GM21786 (cell line): ENCODE data around the gene XPO5.

Experiments used
- ATAC-seq: cut with Tn5 transposase; IDR thresholded peaks from one replicate; pipeline ENCODE4 v1.9.1; 2021; ENCODE audit not compliant: unreplicated experiment

The XPO5 gene

DNA sequence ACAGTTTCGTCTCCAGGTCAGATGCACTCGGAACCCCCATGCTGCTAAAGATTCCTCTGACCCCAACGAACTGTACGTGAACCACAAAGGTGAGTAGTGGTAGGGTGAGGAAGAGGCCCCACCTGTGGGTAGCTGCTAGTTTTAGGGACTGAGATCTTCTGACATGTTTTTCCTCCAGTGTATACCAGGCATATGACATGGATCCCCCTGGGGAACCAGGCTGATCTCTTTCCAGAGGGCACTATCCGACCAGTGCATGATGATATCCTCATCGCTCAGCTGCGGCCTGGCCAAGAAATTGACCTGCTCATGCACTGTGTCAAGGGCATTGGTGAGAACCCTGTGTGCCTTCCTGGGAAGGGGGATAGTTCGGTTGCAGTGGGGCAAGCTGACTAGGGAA lies 55.7 kb downstream of the XPO5 start:
- ATAC-seq = no peak

DNA sequence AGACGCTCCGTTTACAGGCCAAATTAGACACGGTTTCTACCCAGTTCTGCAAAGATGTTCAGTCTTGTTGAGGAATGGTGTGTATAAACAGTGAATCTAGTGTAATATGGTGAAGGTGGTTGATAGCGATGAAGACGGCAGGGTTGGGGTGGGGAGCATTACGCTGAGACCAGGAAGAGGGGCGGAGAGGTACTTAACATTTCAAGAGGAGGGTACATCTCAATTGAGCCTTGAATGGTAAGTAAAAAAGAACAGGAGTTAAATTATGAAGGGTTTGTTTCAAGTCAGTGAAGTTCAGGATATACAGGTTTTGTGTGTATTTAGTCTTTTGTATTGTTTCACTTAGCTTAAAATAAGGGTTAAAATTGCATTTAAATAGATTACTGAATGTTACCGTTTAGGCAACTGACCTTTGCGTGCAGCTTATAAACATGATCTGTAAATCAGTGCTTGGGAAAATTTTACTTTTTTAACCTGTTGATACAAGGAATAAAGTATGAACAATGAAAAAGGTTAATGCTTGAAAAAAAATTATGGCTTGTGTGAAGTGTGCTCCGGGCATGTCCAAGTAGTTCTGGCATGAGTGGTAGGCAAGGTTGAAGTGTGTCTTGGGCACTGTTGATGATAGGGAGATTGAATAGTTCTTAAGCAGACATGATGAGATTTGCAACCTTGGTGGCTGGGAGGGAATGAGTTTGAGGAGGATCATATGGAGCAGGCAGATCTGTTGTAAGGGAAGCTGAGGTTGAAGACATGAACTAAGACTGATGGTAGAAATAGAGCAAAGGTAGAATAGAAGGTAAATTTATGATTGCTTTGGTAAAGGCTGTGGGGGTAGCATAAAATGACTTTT lies 58.1 kb downstream of the XPO5 start:
- ATAC-seq = no peak

DNA sequence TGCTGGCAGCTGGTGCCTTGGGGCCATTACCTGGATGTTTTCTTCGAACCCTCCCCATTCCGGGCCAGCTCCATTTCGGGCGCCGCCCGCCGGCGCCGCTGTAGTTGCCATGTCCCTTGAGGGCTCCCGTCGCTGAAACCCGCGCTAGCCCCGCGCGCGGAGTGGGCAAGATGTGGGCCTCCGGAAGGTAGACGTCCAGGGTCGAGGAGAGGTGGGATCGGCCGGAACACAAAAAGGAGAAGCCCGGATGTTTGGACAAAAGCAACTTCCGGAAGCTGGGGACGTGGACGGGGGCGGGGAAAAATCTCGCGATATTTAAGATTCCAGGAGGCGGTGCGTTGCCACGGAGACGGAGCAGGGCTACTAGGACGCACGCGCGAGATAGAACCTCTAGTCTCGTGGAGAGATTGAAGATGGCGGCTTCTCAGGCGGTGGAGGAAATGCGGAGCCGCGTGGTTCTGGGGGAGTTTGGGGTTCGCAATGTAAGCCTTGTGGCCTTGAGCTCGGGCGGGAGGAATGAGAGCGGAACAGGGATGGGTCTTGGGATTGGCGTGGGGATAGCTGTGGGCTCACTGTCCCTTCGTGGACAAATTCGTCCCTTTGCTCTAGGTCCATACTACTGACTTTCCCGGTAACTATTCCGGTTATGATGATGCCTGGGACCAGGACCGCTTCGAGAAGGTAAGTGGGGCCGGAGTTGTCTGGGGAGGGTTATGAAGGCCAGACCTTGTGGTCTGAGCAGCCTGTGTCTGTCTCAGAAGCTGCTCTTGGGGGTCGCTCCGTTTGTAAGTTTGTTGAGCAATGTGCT lies 58.9 kb downstream of the XPO5 start, which contains the start of the genes POLR1C and YIPF3:
TSS of gene POLR1C (plus strand) at position 393 of the 808 bp plus-strand sequence. CDS start at position 414, 21 bp downstream.
TSS of gene YIPF3 (minus strand) at position 230 of the 808 bp plus-strand sequence. CDS start at position 111, 119 bp downstream.
- ATAC-seq = peak; percentile 88

DNA sequence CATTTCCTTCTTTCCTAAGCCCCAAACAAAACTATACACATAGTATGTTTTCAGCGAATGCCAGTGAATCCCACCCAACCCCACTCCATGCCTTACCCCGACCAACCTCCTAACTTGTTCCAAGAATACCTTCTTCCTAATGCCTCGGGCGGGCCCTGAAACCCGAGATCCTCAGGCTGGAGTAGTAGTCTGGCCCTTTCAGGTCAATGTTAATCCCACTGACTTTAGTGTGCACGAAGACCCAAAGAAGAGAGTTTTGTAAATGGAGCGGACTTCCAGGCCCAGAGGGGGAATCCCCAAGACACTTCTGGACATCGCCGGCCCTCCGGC lies 59.5 kb downstream of the XPO5 start:
- no peak for ATAC-seq

DNA sequence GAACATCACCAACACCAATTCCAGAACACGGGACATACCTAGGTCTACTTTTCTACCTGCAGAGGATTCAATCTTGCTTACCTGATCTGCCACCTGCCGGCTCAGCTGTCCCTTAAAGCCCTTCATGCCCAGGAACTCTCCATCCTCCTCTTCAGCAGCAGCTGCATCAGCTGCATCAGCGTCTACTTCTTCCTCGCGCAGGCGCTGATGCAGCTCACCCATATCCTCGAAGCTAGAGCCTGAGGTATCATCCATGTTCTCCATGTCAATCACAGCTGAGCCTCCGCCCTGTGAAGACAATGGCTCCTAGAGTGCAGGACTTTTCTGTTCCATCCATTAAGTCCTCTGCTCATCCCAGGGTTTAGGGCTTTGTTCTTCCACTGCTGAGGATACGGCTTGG lies 60.0 kb downstream of the XPO5 start:
- no peak for ATAC-seq

DNA sequence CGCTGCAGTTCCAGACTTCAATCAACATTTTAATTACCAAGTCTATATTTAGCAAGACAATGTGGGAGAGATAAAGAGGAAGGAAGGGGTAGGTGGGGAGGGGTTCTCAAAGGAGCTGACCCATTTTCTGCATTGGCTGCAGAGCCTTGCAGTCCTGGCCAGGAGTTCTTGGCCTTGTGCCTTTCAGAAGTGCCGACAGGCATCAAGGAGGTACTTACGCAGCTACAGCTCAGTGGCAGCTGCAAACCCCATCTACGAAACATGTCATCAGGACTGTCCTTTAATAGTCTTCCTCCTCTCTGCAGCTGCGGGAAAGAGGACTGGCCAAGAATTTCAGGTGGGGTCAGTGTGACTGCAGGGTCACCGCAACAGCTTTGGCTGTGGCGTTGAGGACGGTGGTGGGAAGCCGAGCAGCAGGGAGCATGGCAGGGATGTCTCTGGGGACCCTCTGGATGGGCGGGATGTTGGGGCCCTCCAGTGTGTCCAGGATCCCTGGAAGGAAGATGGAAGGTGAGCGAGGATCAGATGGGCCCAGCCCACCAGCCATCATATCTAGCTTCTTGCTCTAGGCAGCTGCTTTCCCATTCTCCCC lies 63.9 kb downstream of the XPO5 start:
- no peak for ATAC-seq

DNA sequence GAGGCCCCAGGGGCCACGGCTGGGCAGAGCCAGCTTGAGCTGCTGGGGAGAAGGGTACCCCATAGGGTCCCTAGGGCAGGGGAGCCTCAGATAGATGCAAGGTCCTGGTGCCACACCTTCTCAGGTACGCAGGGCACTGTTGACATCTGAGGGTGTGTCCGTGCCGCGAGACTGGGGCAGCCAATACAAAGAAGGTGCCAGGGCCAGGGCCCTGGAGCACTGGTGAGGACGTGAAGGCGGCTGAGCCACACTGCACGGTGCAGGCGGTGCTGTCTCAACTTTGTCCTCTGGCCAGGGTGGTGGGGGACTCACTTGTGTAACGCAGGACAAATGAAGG lies 65.0 kb downstream of the XPO5 start:
- ATAC-seq = no peak

DNA sequence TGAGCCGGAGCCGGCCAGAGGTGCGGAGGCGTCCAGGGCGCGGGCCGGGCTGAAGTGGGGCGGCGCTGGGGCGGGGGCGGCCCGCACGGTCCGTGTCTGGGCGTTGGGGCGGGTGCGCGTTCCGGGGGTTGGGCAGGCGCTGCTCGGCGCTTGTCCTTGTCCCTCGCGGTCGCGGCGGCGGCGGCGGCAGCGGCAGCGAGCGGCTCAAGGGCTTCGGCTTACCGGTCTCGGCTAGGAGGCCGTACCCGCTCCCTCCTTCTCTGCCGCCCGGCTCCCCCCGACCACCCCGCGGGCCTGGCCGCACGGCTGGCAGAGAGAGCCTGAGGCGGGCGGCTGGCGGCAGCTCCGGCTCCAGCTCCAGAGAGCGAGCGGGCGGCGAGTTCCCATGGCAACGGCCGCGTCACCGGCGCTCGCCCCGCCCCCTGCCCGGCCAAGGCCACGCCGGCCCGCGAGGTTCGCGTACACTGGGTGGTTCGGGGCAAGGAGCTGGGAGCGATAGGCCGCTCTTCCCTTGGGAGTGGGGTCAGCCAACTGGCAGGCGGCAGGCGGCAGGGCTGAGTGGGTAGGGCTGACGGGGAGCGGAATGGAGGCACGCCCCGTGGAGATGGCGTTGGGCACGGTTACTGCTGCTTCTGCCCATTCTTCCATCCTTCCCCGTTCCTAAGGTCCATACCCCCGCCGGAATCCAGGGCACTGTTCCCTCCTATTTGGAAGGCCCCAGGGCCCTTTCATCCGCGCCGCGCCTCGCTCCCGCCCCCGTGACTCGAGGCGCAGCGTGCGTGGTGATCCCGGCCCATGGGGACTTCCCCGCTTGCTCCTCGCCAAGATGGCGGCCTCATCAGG lies 65.6 kb downstream of the XPO5 start, which contains the start of gene LRRC73:
TSS of gene LRRC73 (minus strand) at position 363 of the 843 bp plus-strand sequence. CDS start 561 bp downstream, outside the sequence.
- ATAC-seq = peak; percentile 51

DNA sequence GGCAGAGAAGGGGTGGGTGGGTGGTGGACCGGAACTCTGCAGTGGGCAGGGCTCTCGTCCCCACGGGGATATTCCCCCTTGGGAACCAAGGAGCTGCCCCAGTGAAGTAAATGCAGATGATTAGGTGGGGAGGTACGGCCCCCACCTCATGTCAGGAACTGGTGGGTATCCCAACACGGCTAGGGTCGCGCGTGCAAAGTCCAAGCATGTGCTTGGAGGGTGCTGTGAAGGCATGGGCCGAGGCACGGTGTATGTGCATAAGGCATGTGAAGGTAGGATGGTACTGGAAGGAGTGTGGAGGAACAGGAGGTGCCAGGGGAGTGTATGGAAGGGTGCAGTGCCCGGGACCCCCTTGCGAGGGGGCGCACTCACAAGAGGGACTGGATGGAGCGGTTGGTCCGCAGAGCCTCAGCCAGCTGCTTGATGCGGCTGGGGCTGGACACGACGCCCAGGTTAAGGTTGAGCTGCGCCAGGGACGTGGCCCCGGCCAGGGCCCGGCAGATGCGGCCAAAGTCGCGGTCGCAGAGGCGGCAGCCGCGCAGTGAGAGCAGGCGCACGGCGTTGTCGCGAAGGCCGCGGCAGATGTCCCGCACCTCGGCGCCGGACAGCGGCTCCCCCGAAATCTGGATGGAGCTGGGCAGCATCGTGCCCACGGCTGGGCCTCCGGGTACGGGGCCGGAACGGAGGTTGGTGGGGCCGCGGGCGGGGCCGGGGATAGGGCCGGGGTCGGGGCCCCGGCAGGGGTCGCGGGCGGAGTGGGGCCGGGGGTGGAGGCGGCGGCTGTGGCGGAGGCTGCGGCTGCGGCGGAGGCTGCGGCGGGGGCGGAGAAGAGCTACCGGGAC lies 66.5 kb downstream of the XPO5 start:
- ATAC-seq = no peak

DNA sequence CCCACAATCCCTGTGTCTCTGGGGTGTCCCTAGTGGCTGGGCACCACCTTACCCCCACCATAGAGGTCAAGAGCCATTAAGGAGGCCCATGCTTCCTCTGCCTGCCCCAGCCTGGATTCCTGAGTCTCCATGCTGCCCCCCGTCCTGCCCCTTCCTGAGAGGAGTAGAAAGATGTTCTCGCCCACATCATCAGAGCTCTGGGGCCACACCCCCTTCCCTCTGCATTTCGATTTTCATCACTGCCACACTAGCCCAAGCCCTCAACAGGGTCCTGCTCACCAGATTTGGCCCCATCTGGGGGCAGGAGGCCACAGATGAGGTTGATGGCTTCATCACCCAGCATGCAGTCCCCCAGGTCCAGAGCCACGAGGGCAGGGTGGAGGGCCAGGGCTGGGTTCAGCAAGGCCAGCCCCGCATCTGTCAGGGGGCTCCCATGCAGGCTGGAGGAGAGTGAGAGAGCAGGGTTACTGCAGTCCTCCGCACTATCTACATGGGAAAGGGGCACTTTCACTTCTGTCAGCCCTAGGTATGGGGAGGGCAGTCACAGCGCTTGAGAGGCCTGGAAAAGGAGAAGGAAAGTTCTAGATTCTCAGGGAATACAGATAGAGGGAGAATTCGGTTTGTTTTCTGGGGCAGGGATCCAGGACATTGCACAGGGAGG lies 67.2 kb downstream of the XPO5 start:
- ATAC-seq = no peak

DNA sequence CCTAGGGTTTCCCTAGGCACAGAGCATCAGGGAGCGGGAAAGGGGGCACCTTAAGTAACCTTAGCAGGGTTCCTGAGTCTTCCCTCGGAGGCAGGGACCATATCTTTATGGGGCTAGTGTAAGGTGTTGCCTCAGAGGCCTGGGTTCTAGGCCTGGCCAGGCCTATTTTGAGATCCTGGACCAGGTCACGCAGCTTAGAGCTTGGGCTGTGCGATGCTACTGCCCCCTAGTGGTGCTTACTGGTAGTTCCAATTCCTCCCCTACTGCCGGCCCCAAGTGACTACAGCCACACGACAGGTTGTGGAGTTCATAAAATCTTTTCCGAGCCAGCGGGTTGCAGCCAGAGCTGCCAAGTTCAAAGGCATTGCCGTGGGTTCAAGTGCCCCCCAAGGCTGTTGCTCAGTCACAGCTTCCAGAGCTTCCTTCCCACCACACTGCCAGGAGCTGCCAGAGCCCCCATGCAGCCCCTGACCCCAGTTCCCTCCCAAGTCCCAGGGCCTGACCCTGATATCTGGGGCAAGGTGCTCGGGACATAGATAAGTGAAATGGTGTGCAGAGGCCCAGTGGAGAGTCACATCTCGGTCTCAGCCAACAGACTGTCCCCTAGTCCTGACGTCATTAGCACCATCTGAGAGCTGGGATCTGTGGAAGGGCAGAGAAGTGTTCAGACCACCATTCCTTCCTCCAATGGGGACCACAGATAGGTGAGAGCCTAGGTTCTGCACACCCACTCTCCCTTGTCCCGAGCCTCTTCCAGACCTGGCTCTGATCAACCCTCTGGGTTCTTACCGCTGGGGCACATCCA lies 69.0 kb downstream of the XPO5 start:
- peak; percentile 66 for ATAC-seq

DNA sequence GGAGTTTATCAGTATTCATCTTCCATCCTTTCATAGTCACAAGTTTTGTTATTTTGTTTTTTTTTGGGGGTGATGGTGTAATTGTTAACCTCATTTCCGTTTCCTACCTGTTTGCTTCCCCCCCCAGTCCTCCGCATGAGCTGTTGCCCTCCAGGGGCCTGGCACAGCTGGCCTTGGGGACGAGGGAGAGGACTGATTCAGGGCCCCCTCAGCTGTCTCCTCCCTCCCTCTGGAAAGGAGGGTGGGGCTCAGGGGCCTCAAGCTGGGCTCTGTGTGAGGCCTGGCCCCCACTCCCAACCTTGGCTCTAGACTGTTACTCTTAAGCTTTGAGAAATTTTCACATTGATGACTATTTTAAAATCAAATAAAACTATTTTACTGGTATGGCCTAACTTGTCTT lies 69.7 kb downstream of the XPO5 start:
- no peak for ATAC-seq

DNA sequence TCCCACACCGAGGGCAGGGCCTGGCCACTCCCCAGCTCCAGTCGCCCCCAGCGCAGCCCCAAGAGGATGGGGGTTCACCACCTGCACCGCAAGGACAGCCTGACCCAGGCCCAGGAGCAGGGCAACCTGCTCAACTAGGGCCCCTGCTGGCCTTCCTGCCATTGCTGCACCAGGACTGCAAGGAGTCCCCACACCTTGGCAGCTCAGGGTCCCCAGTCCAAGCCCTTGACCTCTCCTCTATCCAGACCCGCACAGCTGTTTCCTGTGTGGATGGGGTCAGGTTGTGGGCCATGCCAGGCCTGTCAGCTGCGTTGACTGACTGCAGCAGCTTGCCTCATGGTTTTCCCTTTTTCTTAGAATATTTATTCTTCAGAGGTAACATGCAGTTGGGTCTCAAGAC lies 70.1 kb downstream of the XPO5 start:
- no peak for ATAC-seq

DNA sequence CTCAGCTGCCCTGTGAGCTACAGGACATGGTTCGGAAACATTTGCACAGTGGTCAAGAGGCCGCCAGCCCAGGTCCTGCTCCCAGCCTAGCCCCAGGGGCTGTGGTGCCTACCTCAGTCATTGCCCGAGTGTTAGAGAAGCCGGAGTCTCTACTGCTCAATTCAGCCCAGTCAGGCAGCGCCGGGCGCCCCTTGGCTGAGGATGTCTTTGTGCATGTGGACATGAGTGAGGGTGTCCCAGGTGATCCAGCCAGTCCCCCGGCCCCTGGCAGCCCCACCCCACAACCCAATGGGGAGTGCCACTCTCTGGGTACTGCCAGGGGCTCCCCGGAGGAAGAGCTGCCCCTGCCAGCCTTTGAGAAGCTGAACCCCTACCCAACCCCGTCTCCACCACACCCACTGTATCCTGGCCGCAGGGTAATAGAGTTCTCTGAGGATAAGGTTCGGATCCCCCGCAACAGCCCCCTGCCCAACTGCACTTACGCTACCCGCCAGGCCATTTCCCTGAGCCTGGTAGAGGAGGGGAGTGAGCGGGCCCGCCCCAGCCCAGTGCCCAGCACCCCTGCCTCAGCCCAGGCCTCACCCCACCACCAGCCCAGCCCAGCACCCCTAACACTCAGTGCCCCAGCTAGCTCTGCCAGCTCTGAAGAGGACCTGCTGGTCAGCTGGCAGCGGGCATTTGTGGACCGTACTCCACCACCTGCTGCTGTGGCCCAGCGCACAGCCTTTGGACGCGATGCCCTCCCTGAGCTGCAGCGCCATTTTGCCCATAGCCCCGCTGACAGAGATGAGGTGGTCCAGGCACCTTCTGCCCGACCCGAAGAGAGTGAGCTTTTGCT lies 70.9 kb downstream of the XPO5 start:
- no peak for ATAC-seq

DNA sequence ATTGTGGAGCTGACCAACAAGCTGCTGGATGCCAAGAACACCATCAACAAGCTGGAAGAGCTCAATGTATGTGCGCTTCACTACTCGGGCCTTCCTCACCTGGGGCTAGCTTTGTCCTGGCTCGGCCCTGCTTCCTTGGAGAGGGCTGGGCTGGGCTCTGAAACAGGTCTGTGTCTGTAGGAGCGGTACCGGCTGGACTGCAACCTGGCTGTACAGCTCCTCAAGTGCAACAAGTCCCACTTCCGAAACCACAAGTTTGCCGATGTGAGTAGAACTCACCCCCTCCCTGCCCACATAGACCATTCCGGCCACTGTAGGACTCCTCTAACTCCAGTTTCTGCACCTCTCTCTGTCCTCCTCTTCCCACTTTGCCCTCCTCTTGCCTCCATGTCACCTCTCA lies 72.4 kb downstream of the XPO5 start:
- no peak for ATAC-seq

DNA sequence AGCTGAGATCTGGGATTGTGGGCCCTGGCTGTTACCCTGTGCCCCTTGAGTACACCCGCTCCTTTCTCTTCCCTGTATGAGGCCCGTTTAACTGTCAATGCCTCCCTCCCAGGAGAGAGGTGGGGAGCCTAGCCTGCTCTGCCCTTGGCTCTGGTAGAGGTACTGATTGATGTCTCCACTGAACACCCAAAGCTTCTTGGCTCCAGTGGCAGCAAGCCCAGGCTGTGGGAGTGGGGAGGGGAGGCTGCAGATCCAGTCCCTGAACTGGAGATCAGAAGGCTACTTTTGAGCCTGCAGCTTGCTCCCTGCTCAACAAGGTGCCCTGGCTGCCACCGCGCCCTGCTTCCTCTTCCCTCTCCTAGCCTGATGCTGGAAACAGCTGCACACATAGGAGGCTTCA lies 73.2 kb downstream of the XPO5 start:
- ATAC-seq = no peak

DNA sequence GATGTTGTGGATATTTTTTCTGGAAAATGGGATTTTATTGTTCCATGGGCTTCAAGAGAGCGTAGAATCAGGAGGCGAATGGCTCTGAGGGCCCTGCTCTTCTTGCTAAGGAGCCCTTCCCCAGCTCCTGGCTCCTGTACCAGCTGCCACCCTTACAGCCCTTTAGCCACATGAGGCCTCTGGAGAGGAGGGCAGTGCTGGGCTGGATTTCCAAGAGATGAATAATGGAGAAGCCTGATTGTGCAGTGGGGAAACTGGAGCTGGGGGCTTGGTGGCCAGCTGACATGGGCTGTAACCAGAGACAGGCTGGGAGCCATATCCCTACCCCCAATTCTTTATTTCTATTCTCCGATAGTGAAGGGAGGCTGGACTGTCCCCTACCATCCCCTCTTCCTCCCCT lies 74.9 kb downstream of the XPO5 start:
- ATAC-seq = no peak
